CD4-positive, alpha-beta memory T cell (primary cell): ENCODE data around the gene BCL11A. TPM values are rescaled to one million over a fixed set of nuclear protein-coding genes. Genes with fewer than 3 reads are reported as not detected.

Experiments
- CTCF ChIA-PET: fragments of 350-600 bp; sonication (Branson Sonifier 250); formaldehyde crosslinking; loops from one replicate; lab custom pipeline; 2021; ENCODE audit warnings: inconsistent platforms; ENCODE audit not compliant: partially characterized antibody; lab: Charles Lee
- POLR2A ChIA-PET: fragments of 350-600 bp; sonication (Branson Sonifier 250); formaldehyde crosslinking; loops from one replicate; lab custom pipeline; 2021; ENCODE audit not compliant: partially characterized antibody; lab: Charles Lee
- DNase-seq, 5 donors: peaks; one replicate each; pipeline versions ENCODE4 v3.0.0 to v3.0.0-alpha.2; 2020 to 2022; ENCODE audit warnings: mixed read lengths in 1 of 5
- H3K27ac ChIP-seq: one replicate; pipeline ENCODE4 v1.7.0; 2013; ENCODE audit warnings: low read depth, low read length
- H3K27me3 ChIP-seq: 2 replicates; pipeline ENCODE4 v1.7.0; 2013; ENCODE audit warnings: mild to moderate bottlenecking, low read length, moderate library complexity; ENCODE audit not compliant: insufficient read depth
- H3K36me3 ChIP-seq: 2 replicates; pipeline ENCODE4 v1.7.0; 2013; ENCODE audit warnings: mild to moderate bottlenecking, low read length, moderate library complexity; ENCODE audit not compliant: insufficient read depth
- H3K4me1 ChIP-seq: 2 replicates; pipeline ENCODE4 v1.7.0; 2013; ENCODE audit warnings: mild to moderate bottlenecking, low read length, moderate library complexity; ENCODE audit not compliant: insufficient read depth
- H3K4me3 ChIP-seq, 2 donors: one replicate each; pipeline ENCODE4 v1.7.0; 2013; ENCODE audit warnings: low read length in 2 of 2, mild to moderate bottlenecking in 1 of 2
- H3K9me3 ChIP-seq, 2 donors: one replicate each; pipeline ENCODE4 v1.7.0; 2013; ENCODE audit warnings: low read length in 2 of 2, control low read depth in 1 of 2; ENCODE audit not compliant: control insufficient read depth in 1 of 2
- H3K27ac Mint-ChIP-seq, 7 donors: one replicate each; pipeline ENCODE4 v1.8.0; 2020 to 2021; ENCODE audit warnings: mixed read lengths in 7 of 7, mild to moderate bottlenecking in 6 of 7, inconsistent platforms in 3 of 7, moderate library complexity in 3 of 7
- H3K27me3 Mint-ChIP-seq, 2 donors: one replicate each; pipeline ENCODE4 v1.8.0; 2020 to 2021; ENCODE audit warnings: mixed read lengths in 2 of 2
- H3K36me3 Mint-ChIP-seq, 2 donors: one replicate each; pipeline ENCODE4 v1.8.0; 2020 to 2021; ENCODE audit warnings: mixed read lengths in 2 of 2, inconsistent platforms in 1 of 2, mild to moderate bottlenecking in 1 of 2
- H3K4me1 Mint-ChIP-seq, 4 donors: one replicate each; pipeline ENCODE4 v1.8.0; 2020 to 2021; ENCODE audit warnings: mixed read lengths in 4 of 4, mild to moderate bottlenecking in 1 of 4
- H3K4me3 Mint-ChIP-seq, 8 donors: one replicate each; pipeline ENCODE4 v1.8.0; 2020 to 2021; ENCODE audit warnings: mixed read lengths in 8 of 8, mild to moderate bottlenecking in 7 of 8, moderate library complexity in 6 of 8, inconsistent platforms in 3 of 8
- H3K9me3 Mint-ChIP-seq, 8 donors: one replicate each; pipeline ENCODE4 v1.8.0; 2020 to 2021; ENCODE audit warnings: mixed read lengths in 8 of 8, mild to moderate bottlenecking in 5 of 8, inconsistent platforms in 3 of 8, moderate library complexity in 1 of 8
- intact Hi-C: fragments of 100-400 bp; cut with micrococcal nuclease; formaldehyde crosslinking; loops from one replicate; pipeline ENCODE4 v1.15.1; 2023
- polyA plus RNA-seq, 2 donors: library from polyadenylated mRNA; unstranded; fragments of 300-500 nt; fragmentation: Illumina TruSeq; gene quantifications; one replicate each; pipeline ENCODE4 v1.2.3, GENCODE V29; 2021
- total RNA-seq, 2 experiments: library from RNA; stranded (reverse); gene quantifications; one replicate each; pipeline ENCODE4 v1.2.3, GENCODE V29; 2021

The BCL11A gene
- total and polyA plus RNA-seq, 4 experiments from 2014 or later = 0.12 to 1.6 TPM; not detected in 2

DNA sequence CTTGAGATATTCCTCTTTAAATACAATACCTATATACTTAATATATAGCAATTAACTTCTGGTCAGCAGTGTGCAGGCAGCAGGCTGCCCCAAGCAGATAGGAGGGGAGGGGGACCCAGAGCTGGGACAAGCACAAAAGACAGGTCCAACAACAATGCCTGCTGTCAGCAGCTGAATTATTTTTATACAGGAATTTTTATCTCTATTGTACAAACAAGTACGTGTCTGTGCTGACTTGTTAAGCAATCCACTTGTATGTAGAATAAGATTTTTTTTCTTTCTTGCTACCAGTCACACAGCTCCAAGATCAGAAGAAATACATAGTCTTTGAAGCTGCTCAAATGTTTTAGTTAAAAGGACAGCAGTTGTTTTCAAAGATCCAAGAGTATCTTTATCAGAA lies 16.7 kb downstream of the BCL11A start:
- no peaks in the 10 kb centered on the region for H3K27me3 ChIP-seq
- Mint-ChIP-seq H3K4me1 (no peaks in the 10 kb centered on the region), H3K4me3 (no peak overlapping the region), H3K36me3 (no peaks in the 10 kb centered on the region), H3K27me3 (peaks cover 36 to 38% of the 10 kb centered on the region in 2 donors), H3K27ac (no peak overlapping the region), H3K9me3 (peaks cover 0 to 2% (median 0%) of the 10 kb centered on the region in 8 donors)
- CTCF ChIA-PET = no interaction called here
- DNase-seq = no peak
- no peak overlapping the region for H3K4me3 ChIP-seq
- H3K27ac ChIP-seq = no peak overlapping the region
- H3K9me3 ChIP-seq = no peaks in the 10 kb centered on the region
- no peaks in the 10 kb centered on the region for H3K4me1 ChIP-seq
- no peaks in the 10 kb centered on the region for H3K36me3 ChIP-seq
- POLR2A ChIA-PET = no interaction called here
- intact Hi-C loops = no loop called here

DNA sequence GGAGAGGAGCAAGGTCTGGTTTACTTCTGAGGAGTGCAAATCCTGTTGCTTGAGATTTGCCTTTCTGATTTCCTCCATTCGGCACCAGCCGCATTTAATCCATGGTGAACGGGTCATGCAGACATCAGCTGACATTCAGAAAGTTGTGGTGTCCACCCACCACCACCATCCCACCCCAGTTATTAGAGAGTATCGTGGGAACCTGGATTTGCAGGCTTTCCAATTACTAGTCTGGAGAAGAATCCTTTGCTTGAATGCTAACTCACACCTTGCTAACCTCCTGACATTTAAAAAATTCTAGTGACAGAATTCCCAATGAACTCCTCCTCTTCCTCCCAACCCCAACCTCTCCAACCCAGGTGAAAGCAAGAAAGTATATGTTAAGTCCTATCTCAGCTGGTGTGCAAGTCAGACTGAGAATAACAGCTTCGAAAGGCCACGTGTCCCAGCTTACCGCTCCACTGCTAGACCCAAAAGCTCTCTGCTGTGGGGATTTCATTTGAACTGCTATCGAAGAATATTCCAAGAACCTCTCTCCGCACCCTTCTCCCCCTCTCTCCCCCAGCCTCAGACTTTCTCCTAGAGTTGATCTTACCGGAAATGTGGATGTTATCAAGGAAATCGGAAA lies 17.7 kb downstream of the BCL11A start:
- peaks cover 0 to 2% (median 0%) of the 10 kb centered on the region in 8 donors for H3K9me3 Mint-ChIP-seq
- POLR2A ChIA-PET = no interaction called here
- H3K27me3 Mint-ChIP-seq = peaks cover 39 to 40% of the 10 kb centered on the region in 2 donors

DNA sequence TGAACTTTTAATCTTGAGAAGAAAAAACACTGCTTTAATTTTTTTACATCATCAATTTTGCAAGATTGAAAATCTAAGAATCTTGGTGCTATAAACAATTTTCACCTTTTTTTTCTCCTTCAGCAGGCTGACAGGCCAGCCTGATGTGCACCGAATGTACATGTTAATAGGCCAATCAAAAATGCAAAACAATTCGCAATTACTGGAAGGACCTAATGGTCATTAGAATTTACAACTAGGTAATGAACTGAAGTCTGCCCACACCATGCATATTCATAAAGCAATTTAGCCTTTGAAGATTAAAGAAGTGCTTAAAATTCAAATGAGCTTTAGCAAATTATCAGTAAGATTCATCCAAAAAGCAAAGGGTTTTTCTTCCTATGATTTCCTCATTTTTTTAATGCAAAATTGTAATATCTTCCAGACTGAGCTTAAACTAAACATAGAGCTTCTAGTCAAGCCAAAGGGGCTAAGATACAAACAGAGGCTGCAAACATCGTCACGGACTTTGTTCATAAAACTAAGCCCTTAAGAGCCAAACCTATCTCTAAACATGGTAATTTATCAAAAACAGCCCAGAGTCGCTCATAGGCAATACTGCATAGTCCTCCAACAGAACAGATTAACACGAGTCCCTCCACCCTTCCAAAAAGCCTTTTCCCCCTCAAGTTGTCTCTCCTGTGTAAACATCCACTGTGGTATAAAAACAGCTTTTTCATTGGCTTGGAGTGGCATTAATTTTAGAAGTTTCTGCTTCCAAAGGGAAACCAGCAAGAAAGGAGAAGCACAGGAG lies 18.4 kb downstream of the BCL11A start:
- Mint-ChIP-seq H3K27ac (no peak overlapping the region), H3K27me3 (peaks cover 33 to 41% of the 10 kb centered on the region in 2 donors), H3K4me3 (no peak overlapping the region), H3K9me3 (peaks cover 0 to 2% (median 0%) of the 10 kb centered on the region in 8 donors), H3K36me3 (no peaks in the 10 kb centered on the region), H3K4me1 (no peaks in the 10 kb centered on the region)
- no peak for DNase-seq
- Histone ChIP-seq H3K27me3 (no peaks in the 10 kb centered on the region), H3K27ac (no peak overlapping the region), H3K36me3 (no peaks in the 10 kb centered on the region), H3K9me3 (no peaks in the 10 kb centered on the region), H3K4me3 (no peak overlapping the region), H3K4me1 (no peaks in the 10 kb centered on the region)
- POLR2A ChIA-PET = no interaction called here
- intact Hi-C loops = no loop called here
- CTCF ChIA-PET = no interaction called here

More for the DNA sequence above, 17.7 kb downstream of the BCL11A start:
- no peaks in the 10 kb centered on the region for H3K27me3 ChIP-seq
- DNase-seq = no peak
- no peaks in the 10 kb centered on the region for H3K9me3 ChIP-seq
- no peak overlapping the region for H3K4me3 Mint-ChIP-seq
- H3K36me3 Mint-ChIP-seq = no peaks in the 10 kb centered on the region
- H3K27ac ChIP-seq = no peak overlapping the region
- intact Hi-C loops = no loop called here
- CTCF ChIA-PET = no interaction called here
- H3K4me1 Mint-ChIP-seq = no peaks in the 10 kb centered on the region
- no peak overlapping the region for H3K27ac Mint-ChIP-seq
- no peaks in the 10 kb centered on the region for H3K4me1 ChIP-seq
- no peak overlapping the region for H3K4me3 ChIP-seq
- no peaks in the 10 kb centered on the region for H3K36me3 ChIP-seq

DNA sequence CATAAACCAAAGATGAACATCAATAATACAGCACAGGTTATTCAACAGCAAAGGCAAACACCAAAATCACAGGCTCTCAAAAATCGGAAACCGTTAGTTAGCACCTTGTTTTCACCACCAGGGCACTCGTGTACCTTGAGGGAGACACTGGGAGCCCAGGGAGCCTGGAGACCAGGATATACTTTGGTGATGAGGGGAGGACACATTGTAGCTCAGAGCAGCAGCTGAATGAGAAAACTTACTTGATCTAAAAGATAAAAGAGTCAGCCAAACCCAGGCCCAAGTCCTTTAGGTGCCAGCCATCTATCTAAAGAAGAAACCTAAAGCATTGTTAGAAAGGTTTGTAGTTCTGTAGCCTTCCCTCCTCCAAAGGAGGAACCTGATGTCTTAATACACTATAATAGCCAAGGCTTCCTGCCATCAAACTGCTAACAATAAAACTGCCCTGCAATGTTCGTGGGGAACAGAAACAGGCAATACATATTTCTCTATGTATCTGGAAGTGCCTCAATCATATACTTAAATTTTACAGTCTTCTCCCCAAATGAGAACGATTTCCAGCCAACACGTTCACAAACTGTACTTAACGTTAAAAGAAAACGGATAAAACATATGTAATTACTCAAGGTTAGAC lies 19.3 kb downstream of the BCL11A start:
- Histone ChIP-seq H3K4me1 (no peaks in the 10 kb centered on the region), H3K9me3 (no peaks in the 10 kb centered on the region), H3K27me3 (no peaks in the 10 kb centered on the region), H3K27ac (no peak overlapping the region), H3K36me3 (no peaks in the 10 kb centered on the region), H3K4me3 (no peak overlapping the region)
- H3K9me3 Mint-ChIP-seq = peaks cover 0 to 2% (median 0%) of the 10 kb centered on the region in 8 donors
- H3K4me1 Mint-ChIP-seq = no peaks in the 10 kb centered on the region
- no peak overlapping the region for H3K4me3 Mint-ChIP-seq
- intact Hi-C loops = no loop called here
- no peak for DNase-seq
- H3K27me3 Mint-ChIP-seq = peaks cover 31 to 42% of the 10 kb centered on the region in 2 donors
- no peaks in the 10 kb centered on the region for H3K36me3 Mint-ChIP-seq
- ChIA-PET CTCF (no interaction called here), POLR2A (no interaction called here)
- no peak overlapping the region for H3K27ac Mint-ChIP-seq

DNA sequence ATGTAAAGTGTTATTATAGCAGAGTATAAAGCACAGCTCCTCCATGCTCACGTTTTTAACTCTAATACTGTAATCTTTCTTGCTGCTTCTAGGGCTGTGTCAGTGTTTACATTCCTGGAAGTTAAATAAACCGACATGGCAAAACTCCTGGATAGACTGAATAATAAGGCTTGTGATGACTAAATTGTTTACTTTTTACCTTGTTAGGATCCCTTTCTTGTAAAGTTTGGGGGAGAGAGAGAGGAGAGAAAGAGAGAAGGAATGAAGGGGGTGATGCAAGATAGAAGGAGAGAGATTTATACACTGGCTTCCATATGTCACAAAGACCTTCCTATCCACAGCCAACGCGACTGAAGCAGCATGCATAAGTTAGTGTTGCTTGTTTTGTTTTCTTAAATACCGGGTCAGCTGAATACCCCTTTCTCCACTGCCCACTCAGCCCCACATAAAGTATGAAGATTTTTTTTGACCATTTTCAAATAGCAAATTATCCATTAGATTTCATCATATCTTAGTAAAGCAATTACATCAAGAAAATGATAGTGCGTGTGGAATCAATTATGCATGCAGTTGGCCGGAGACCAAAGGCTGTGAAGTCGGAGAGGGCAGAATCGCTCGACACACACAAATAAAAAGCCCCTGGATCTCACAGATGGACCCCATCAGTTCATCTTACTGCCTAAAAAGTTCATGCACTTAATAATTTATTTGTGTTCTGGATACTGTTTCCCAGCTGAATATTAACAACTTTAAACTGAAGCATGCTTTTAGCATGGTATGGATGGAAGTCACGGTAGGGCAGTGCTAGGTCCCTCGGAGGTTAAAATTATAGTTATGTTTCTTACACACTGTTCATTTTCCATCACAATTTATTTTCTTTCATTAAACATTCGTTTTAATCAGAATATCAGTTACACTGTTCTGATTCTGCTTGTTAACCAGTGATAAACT lies 20.1 kb downstream of the BCL11A start:
- no peak overlapping the region for H3K4me3 Mint-ChIP-seq
- peaks cover 27 to 45% of the 10 kb centered on the region in 2 donors for H3K27me3 Mint-ChIP-seq
- no peak overlapping the region for H3K4me3 ChIP-seq
- no peak overlapping the region for H3K27ac Mint-ChIP-seq
- H3K36me3 Mint-ChIP-seq = no peaks in the 10 kb centered on the region
- H3K36me3 ChIP-seq = no peaks in the 10 kb centered on the region
- no peaks in the 10 kb centered on the region for H3K4me1 Mint-ChIP-seq
- intact Hi-C loops = no loop called here
- no peaks in the 10 kb centered on the region for H3K9me3 ChIP-seq
- no peak overlapping the region for H3K27ac ChIP-seq
- no peaks in the 10 kb centered on the region for H3K4me1 ChIP-seq
- H3K9me3 Mint-ChIP-seq = peaks cover 0 to 4% (median 0%) of the 10 kb centered on the region in 8 donors
- DNase-seq = no peak
- ChIA-PET CTCF (no interaction called here), POLR2A (no interaction called here)
- no peaks in the 10 kb centered on the region for H3K27me3 ChIP-seq

DNA sequence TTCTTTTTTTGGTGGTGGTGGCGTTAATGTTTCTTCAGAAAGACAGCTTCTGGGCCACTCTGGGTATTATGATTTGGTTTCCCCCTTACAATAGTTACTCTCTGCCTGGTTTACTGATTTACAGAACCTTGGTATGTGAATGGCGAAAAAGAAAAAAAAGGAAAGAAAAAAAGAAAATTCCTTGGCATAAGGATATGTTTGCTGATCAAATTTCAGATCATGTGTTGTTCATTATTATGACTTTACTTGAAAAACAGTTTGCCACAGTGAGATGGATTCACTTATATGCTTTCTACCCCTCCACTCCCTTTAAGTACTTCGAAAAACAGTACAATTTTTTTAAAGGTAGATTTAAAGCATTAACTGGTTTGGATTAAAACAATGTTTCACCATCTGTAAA lies 21.0 kb downstream of the BCL11A start:
- ChIA-PET POLR2A (no interaction called here), CTCF (no interaction called here)
- Histone ChIP-seq H3K27ac (no peak overlapping the region), H3K27me3 (no peaks in the 10 kb centered on the region), H3K4me1 (no peaks in the 10 kb centered on the region), H3K4me3 (no peak overlapping the region), H3K9me3 (no peaks in the 10 kb centered on the region), H3K36me3 (no peaks in the 10 kb centered on the region)
- Mint-ChIP-seq H3K36me3 (no peaks in the 10 kb centered on the region), H3K9me3 (peaks cover 0 to 4% (median 0%) of the 10 kb centered on the region in 8 donors), H3K27ac (no peak overlapping the region), H3K4me1 (no peaks in the 10 kb centered on the region), H3K27me3 (peaks cover 33 to 46% of the 10 kb centered on the region in 2 donors), H3K4me3 (no peak overlapping the region)
- DNase-seq = no peak
- intact Hi-C loops = no loop called here
